Activated B cell treated with CpG ODN at 0.5 μM for 24 hours (primary cell): ENCODE results near the gene NDFIP1. TPM values are rescaled to one million over a fixed set of nuclear protein-coding genes. Genes with fewer than 3 reads are reported as not detected.

ENCODE experiments used
- ATAC-seq: fragments of 200-7000 bp; cut with Tn5 transposase; one replicate; pipeline ENCODE4 v1.10.0; 2021; ENCODE audit warnings: low read depth, mild to moderate bottlenecking, moderate library complexity
- CTCF ChIA-PET: fragments of 350-600 bp; sonication (Branson Sonifier 250); formaldehyde crosslinking; loops from one replicate; lab custom pipeline; 2021; ENCODE audit warnings: antibody characterized with exemption; lab: Charles Lee
- POLR2A ChIA-PET: fragments of 350-600 bp; sonication (Branson Sonifier 250); formaldehyde crosslinking; loops from one replicate; lab custom pipeline; 2021; ENCODE audit warnings: antibody characterized with exemption; lab: Charles Lee
- DNase-seq: peaks from one replicate; pipeline ENCODE4 v3.0.0; 2022
- H3K27ac Mint-ChIP-seq: one replicate; pipeline ENCODE4 v1.8.0; 2020; ENCODE audit warnings: mixed read lengths
- H3K27me3 Mint-ChIP-seq: one replicate; pipeline ENCODE4 v1.8.0; 2021; ENCODE audit warnings: mixed read lengths
- H3K36me3 Mint-ChIP-seq: one replicate; pipeline ENCODE4 v1.8.0; 2021; ENCODE audit warnings: low read depth, mixed read lengths
- H3K4me1 Mint-ChIP-seq: one replicate; pipeline ENCODE4 v1.8.0; 2021; ENCODE audit warnings: mixed read lengths
- H3K4me3 Mint-ChIP-seq: one replicate; pipeline ENCODE4 v1.8.0; 2020; ENCODE audit warnings: mild to moderate bottlenecking, mixed read lengths
- H3K9me3 Mint-ChIP-seq: one replicate; pipeline ENCODE4 v1.8.0; 2020; ENCODE audit warnings: mixed read lengths
- intact Hi-C: fragments of 100-400 bp; cut with micrococcal nuclease; formaldehyde crosslinking; loops from one replicate; pipeline ENCODE4 v1.15.1; 2024
- total RNA-seq: library from RNA; stranded (reverse); gene quantifications from 2 replicates; pipeline ENCODE4 v1.2.3, GENCODE V29; 2022
- TF ChIP-seq, protein P1 (sequence below): fragments of 200-600 bp; IDR thresholded peaks from one replicate; pipeline ENCODE4 v1.8.0; 2022; ENCODE audit warnings: antibody characterized with exemption, mild to moderate bottlenecking

The NDFIP1 gene
- total RNA-seq, 1 donor from 2014 or later, result 24.2 TPM

GRCh38 chr5:142110046-142110531 lies 1.5 kb downstream of the NDFIP1 start:
- peaks cover 3% of the 10 kb centered on the region for H3K36me3 Mint-ChIP-seq
- H3K9me3 Mint-ChIP-seq, result no peaks in the 10 kb centered on the region
- TF ChIP-seq, protein P1, sequence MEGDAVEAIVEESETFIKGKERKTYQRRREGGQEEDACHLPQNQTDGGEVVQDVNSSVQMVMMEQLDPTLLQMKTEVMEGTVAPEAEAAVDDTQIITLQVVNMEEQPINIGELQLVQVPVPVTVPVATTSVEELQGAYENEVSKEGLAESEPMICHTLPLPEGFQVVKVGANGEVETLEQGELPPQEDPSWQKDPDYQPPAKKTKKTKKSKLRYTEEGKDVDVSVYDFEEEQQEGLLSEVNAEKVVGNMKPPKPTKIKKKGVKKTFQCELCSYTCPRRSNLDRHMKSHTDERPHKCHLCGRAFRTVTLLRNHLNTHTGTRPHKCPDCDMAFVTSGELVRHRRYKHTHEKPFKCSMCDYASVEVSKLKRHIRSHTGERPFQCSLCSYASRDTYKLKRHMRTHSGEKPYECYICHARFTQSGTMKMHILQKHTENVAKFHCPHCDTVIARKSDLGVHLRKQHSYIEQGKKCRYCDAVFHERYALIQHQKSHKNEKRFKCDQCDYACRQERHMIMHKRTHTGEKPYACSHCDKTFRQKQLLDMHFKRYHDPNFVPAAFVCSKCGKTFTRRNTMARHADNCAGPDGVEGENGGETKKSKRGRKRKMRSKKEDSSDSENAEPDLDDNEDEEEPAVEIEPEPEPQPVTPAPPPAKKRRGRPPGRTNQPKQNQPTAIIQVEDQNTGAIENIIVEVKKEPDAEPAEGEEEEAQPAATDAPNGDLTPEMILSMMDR, result no peak
- POLR2A ChIA-PET, result interaction anchor here (1.2 to 3.0 kb wide), 3 partner anchors 85 to 473 kb away, joined by 3 to 14 read pairs (median 4); partner anchors contain the start of genes RELL2 and RNF14
- peaks cover 33% of the 10 kb centered on the region for H3K4me1 Mint-ChIP-seq
- CTCF ChIA-PET, result interaction anchor here (1.6 kb wide), 3 partner anchors 33 to 603 kb away, joined by 4 to 5 read pairs (median 5); no protein-coding TSS in a partner anchor
- H3K27me3 Mint-ChIP-seq, result no peaks in the 10 kb centered on the region
- peak; percentile 7 for ATAC-seq
- H3K4me3 Mint-ChIP-seq, result peak overlapping the region; percentile 84
- intact Hi-C loops, result loop anchor here (1.0 kb wide), 1 partner anchor 95 kb away; no protein-coding TSS in a partner anchor
- no peak for DNase-seq
- H3K27ac Mint-ChIP-seq, result peak overlapping the region; percentile 80

DNA sequence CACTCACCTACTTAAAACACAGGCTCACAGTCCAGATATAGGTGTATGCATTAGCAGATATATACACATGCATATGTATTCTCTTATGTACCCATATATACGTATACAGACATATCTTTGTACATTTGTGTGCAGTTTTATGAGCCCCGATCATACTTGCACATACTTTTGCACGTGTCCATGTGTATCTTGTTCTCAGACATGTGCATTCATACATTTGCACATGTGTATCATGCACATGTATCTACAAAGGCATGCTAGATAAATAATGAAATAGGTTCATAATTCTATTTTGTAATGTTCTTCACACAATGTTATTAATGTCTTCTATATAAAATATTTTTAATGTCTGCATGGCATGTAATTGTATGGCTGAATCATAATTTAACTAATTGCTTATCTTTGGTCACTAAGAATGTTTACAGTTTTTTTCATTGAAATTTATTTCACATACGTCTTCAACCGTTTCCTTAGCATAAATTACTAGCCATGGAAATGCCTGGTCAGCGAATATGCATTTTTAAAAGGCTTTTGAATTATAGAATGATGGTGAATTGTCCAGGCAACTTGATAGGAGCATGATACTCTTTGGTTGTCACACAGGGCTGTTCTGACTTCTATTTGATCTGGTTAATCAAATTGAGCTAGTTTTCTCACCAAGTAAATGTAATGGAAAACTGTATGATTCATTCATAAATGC lies 2.6 kb downstream of the NDFIP1 start:
- Mint-ChIP-seq H3K27me3 (no peaks in the 10 kb centered on the region), H3K36me3 (peaks cover 5% of the 10 kb centered on the region), H3K4me1 (peaks cover 33% of the 10 kb centered on the region), H3K27ac (no peak overlapping the region), H3K9me3 (no peaks in the 10 kb centered on the region), H3K4me3 (no peak overlapping the region)
- CTCF ChIA-PET, result no interaction called here
- POLR2A ChIA-PET, result interaction anchor here (3.0 kb wide), 1 partner anchor 142 kb away, joined by 14 read pairs; the partner anchor contains the start of gene RNF14
- ATAC-seq, result no peak
- TF ChIP-seq, protein P1, result no peak
- intact Hi-C loops, result loop anchor here (1.0 kb wide), 1 partner anchor 96 kb away; no protein-coding TSS in a partner anchor
- no peak for DNase-seq

DNA sequence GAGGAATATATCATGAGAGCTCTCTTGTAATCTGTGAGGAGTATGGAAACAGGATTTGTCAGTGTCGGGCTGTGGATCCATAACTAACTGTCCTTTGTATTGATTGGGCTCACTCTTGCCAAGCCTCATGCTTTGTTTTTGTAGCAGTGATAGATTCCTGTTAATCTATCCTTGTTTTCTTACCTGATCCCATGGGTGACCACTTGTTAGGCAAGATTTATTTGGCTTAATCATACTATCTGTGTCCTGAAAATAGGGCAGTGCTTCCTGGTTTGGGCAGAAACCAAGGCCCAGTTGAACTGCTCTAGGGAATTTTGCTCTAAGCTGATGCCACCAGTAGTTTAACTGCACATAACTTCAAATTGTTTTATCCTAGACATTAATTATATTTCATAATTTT lies 6.1 kb downstream of the NDFIP1 start:
- Mint-ChIP-seq H3K4me1 (peaks cover 39% of the 10 kb centered on the region), H3K4me3 (no peak overlapping the region), H3K27ac (no peak overlapping the region), H3K27me3 (no peaks in the 10 kb centered on the region), H3K36me3 (peaks cover 16% of the 10 kb centered on the region), H3K9me3 (no peaks in the 10 kb centered on the region)
- DNase-seq, result no peak
- ChIA-PET CTCF (no interaction called here), POLR2A (interaction anchor here (0.6 kb wide), 1 partner anchor 395 kb away, joined by 3 read pairs; no protein-coding TSS in a partner anchor)
- TF ChIP-seq, protein P1, result no peak
- no peak for ATAC-seq
- intact Hi-C loops, result no loop called here

DNA sequence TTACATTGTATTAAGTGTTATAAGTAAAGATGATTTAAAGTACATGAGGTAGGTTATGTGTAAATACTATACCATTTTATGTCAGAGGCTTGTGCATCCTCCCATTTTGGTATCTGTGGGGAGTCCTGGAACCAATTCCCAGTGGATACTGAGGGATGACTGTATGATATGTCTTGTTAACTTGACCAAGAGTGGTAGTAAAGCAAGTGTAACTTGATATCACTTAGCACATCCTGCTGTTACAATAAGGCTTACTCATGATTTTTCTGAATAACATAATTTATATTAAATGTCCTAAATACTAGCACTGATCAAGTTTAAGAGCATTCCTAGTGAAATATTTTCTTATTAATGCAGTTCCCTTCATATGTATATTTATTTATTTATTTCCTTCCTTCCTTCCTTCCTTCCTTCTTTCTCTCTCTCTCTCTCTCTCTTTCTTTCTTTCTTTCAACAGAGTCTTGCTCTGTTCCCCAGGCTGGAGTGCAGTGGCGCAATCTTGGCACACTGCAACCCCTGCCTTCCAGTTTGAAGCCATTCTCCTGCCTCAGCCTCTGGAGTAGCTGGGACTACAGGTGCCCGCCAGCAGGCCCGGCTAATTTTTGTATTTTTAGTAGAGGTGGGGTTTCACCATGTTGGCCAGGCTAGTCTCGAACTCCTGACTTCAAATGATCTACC lies 7.5 kb downstream of the NDFIP1 start:
- no peak overlapping the region for H3K27ac Mint-ChIP-seq
- ChIA-PET CTCF (no interaction called here), POLR2A (interaction anchor here (0.6 to 0.7 kb wide), 2 partner anchors 126 to 147 kb away, joined by 3 to 6 read pairs; partner anchors contain the start of gene RNF14)
- no peak for DNase-seq
- H3K27me3 Mint-ChIP-seq, result no peaks in the 10 kb centered on the region
- peaks cover 26% of the 10 kb centered on the region for H3K36me3 Mint-ChIP-seq
- peaks cover 28% of the 10 kb centered on the region for H3K4me1 Mint-ChIP-seq
- ATAC-seq, result no peak
- no peak overlapping the region for H3K4me3 Mint-ChIP-seq
- TF ChIP-seq, protein P1, result no peak
- intact Hi-C loops, result no loop called here
- no peaks in the 10 kb centered on the region for H3K9me3 Mint-ChIP-seq
